ENCODE results near the gene WNT11.

Gene WNT11

DNA sequence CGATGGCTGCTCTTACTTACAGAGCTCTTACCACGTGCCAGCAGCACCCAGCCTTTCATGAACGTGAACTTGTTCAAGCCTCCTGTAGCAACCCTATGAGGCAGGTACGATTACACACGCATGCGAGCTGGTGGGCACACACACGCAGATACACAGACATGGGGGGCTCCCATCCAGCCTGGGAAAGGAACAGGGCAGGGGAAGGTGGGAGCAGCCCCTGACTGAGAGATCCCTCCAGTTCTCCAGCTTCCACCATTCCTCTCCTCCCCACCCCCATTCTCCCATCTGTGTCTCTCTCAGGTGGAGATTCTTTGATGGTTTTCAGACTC lies 37.6 kb upstream of the WNT11 start:
- ChIA-PET CTCF (no interaction called here), POLR2A (no interaction called here)
- no peak for TF ChIP-seq ZNF384 (IDR thresholded peaks at IDR 0.05)
- no peak for TF ChIP-seq FOXK2 (IDR thresholded peaks at IDR 0.05)
- no peak for TF ChIP-seq PKNOX1 (IDR thresholded peaks at IDR 0.05)
- TF ChIP-seq TARDBP (IDR thresholded peaks at IDR 0.05) = no peak
- no peak for TF ChIP-seq LEF1 (IDR thresholded peaks at IDR 0.05; ENCODE audit: borderline replicate concordance)
- no peak for TF ChIP-seq BHLHE40 (IDR thresholded peaks at IDR 0.05; ENCODE audit: borderline replicate concordance)
- no peak for TF ChIP-seq L3MBTL2 (conservative IDR thresholded peaks at IDR 0.05)
- no peak for TF ChIP-seq HDGF (IDR thresholded peaks at IDR 0.05; ENCODE audit: borderline replicate concordance)
- no peak for TF ChIP-seq ELF4 (IDR thresholded peaks at IDR 0.05)
- no peak for TF ChIP-seq FOXM1 (IDR thresholded peaks at IDR 0.05; ENCODE audit: borderline replicate concordance)
- no peak for TF ChIP-seq SUZ12 (IDR thresholded peaks at IDR 0.05)
- TF ChIP-seq FOXA1 (IDR thresholded peaks at IDR 0.05) = no peak
- no peak for TF ChIP-seq SP1 (IDR thresholded peaks at IDR 0.05)
- no peak for TF ChIP-seq CTBP1 (IDR thresholded peaks at IDR 0.05; ENCODE audit: borderline replicate concordance)
- no peak for TF ChIP-seq NFRKB (IDR thresholded peaks at IDR 0.05)
- TF ChIP-seq ARNT (IDR thresholded peaks at IDR 0.05) = no peak
- DNase-seq (ENCODE audit: extremely low spot score) = no peak

DNA sequence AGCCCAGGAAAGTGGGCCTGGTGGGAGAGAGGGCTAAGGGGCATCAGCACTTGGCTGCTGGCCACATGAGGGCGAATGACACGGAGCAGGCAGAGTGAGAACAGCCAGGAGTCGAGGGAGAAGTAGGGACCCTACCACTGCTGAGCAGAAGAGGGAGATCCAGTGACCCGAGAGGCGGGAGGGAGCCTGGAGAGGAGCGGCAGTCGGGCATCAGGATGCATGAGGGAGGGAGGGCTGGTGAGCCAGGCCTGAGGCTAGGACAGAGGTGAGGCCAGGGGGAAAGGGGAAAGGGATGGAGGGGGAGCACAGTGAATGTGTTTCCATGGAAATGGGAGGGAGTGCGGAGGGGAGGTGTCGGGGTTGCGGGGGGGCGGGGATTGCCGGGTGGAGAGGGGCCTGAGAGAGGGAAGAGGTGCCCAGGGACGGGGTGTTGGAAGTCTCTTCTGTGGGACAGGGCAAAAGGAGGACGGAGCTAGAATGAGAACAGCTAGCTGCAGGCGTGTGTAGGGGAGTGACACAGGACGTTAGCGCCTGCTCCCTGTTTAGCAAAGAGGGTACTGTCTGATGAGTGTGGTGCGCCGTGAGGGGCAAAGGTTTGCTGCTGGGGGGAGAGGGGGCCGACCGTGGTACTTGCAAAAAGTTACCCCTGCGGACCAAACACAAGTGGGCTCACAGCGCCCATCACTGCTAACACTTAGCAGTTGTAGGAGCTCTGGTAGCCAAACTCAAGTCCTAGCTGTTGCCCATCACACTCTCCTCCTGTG lies 37.1 kb upstream of the WNT11 start:
- ChIA-PET POLR2A (interaction anchor here (0.9 kb wide), 1 partner anchor 8 kb away, joined by 3 read pairs; no protein-coding TSS in a partner anchor), CTCF (no interaction called here)
- DNase-seq (ENCODE audit: extremely low spot score) = no peak
- TF ChIP-seq ARNT (IDR thresholded peaks at IDR 0.05) (no peak), HDGF (IDR thresholded peaks at IDR 0.05; ENCODE audit: borderline replicate concordance) (no peak), CTBP1 (IDR thresholded peaks at IDR 0.05; ENCODE audit: borderline replicate concordance) (no peak), ZNF384 (IDR thresholded peaks at IDR 0.05) (no peak), PKNOX1 (IDR thresholded peaks at IDR 0.05) (no peak), L3MBTL2 (conservative IDR thresholded peaks at IDR 0.05) (no peak), FOXA1 (IDR thresholded peaks at IDR 0.05) (no peak), SP1 (IDR thresholded peaks at IDR 0.05) (no peak), SUZ12 (IDR thresholded peaks at IDR 0.05) (no peak), NFRKB (IDR thresholded peaks at IDR 0.05) (no peak), ELF4 (IDR thresholded peaks at IDR 0.05) (no peak), TARDBP (IDR thresholded peaks at IDR 0.05) (no peak), FOXK2 (IDR thresholded peaks at IDR 0.05) (no peak), BHLHE40 (IDR thresholded peaks at IDR 0.05; ENCODE audit: borderline replicate concordance) (no peak)

DNA sequence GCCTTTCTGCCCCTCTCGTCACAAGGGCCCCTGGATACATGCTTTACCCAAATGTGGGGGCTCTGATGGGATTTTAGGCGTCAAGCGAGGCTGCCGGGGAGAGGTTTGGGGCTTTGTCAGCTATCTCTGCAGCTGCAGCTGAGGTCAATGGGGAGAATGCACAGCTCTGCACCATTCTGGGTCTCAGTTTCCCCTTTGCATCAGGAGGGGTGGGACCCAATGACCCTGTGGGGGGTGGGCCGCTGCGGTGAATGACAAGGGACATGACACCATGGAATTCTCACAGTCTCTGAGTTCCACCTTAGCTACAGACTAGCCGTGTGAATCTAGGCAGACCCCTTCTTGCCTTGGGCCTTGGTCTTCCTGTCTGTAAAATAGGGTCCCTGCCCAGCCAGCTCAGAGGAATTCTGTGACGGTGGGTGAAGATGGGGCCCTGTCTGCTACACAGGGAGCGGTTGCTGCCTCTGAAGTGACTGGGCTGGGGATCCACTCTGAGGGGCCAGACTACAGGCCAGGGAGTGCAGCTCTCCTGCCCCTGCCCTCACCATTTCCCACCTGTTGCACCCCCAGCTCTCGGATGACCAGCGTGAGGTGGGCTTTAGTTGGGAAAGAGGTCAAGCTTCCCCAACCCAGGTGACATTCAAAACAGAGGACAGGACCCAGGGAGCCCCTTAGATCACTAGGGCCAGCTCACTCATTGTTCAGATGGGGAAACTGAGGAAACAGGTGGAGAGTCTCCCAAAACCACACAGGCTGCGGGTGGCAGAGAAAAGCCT lies 35.9 kb upstream of the WNT11 start:
- DNase-seq (ENCODE audit: extremely low spot score) = no peak
- TF ChIP-seq FOXA1 (IDR thresholded peaks at IDR 0.05) (no peak), ZNF384 (IDR thresholded peaks at IDR 0.05) (no peak), CTBP1 (IDR thresholded peaks at IDR 0.05; ENCODE audit: borderline replicate concordance) (no peak), PKNOX1 (IDR thresholded peaks at IDR 0.05) (no peak), ELF4 (IDR thresholded peaks at IDR 0.05) (no peak), FOXK2 (IDR thresholded peaks at IDR 0.05) (no peak), ARNT (IDR thresholded peaks at IDR 0.05) (no peak), NFRKB (IDR thresholded peaks at IDR 0.05) (no peak), L3MBTL2 (conservative IDR thresholded peaks at IDR 0.05) (no peak), SP1 (IDR thresholded peaks at IDR 0.05) (no peak)
- ChIA-PET CTCF (interaction anchor here (1.0 kb wide), 1 partner anchor 12 kb away, joined by 4 read pairs; no protein-coding TSS in a partner anchor), POLR2A (interaction anchor here (0.9 kb wide), 1 partner anchor 9 kb away, joined by 3 read pairs; no protein-coding TSS in a partner anchor)

- no peak for DNase-seq (ENCODE audit: extremely low spot score)
- POLR2A ChIA-PET = no interaction called here
- TF ChIP-seq FOXM1 (IDR thresholded peaks at IDR 0.05; ENCODE audit: borderline replicate concordance) (no peak), TARDBP (IDR thresholded peaks at IDR 0.05) (no peak), ARNT (IDR thresholded peaks at IDR 0.05) (no peak), CTBP1 (IDR thresholded peaks at IDR 0.05; ENCODE audit: borderline replicate concordance) (no peak), FOXA1 (IDR thresholded peaks at IDR 0.05) (no peak), BHLHE40 (IDR thresholded peaks at IDR 0.05; ENCODE audit: borderline replicate concordance) (no peak), NFRKB (IDR thresholded peaks at IDR 0.05) (no peak)
- CTCF ChIA-PET = no interaction called here
These were observed 35.1 kb upstream of the WNT11 start for GRCh38 chr11:76241243-76242000.

DNA sequence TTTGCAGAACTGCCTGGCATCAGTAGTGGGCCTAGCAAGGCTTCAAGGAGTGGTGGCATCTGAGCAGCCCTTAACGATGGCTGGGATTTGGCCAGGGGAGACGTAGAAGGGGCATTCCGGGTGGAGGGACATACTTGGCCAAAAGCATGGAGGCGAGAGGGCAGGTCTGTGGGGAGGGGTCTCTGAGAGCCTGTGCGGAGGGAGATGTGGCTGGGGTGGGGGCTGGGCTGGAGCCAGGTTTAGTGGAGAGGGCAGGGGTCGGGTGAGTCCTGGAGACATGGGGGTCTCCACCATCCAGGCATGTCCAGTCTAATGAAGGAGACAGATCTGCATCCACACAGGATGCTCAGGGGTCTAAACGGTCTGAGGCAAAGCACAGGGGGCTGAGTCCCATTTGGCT lies 34.4 kb upstream of the WNT11 start:
- CTCF ChIA-PET = no interaction called here
- POLR2A ChIA-PET = no interaction called here
- DNase-seq (ENCODE audit: extremely low spot score) = no peak
- TF ChIP-seq FOXM1 (IDR thresholded peaks at IDR 0.05; ENCODE audit: borderline replicate concordance) (no peak), PKNOX1 (IDR thresholded peaks at IDR 0.05) (no peak)

All from HEK293T (cell line).